ENCODE results near the gene KCNIP2.
A peak's percentile ranks its signal among the peaks of the same experiment; 100 is the strongest.

Gene KCNIP2

GRCh38 chr10:101816376-101816775 lies 27.2 kb downstream of the KCNIP2 start:
- peaks cover 84% of the 10 kb centered on the region for H3K79me2 ChIP-seq (ENCODE audit: low read length)
- H3K4me2 ChIP-seq (ENCODE audit: low read depth, low read length) = peak overlapping the region; percentile 92
- peaks cover 11% of the 10 kb centered on the region for H3F3A ChIP-seq (ENCODE audit: insufficient read depth, low read length)
- H3K4me3 ChIP-seq (ENCODE audit: low read length) = peak overlapping the region; percentile 82
- peaks cover 3% of the 10 kb centered on the region; the same call in 1 of the 2 replicates for H3K36me3 ChIP-seq (replicated peaks; ENCODE audit: insufficient read depth, low read length)
- H3K9me2 ChIP-seq (replicated peaks; ENCODE audit: insufficient read depth, low read length) = no peaks in the 10 kb centered on the region
- TF ChIP-seq EZH2 (optimal IDR thresholded peaks at IDR 0.05; ENCODE audit: low read depth, low read length) = no peak
- no peak for TF ChIP-seq EZH2phosphoT487 (IDR thresholded peaks at IDR 0.05; ENCODE audit: low read length)
- TF ChIP-seq, protein P1, sequence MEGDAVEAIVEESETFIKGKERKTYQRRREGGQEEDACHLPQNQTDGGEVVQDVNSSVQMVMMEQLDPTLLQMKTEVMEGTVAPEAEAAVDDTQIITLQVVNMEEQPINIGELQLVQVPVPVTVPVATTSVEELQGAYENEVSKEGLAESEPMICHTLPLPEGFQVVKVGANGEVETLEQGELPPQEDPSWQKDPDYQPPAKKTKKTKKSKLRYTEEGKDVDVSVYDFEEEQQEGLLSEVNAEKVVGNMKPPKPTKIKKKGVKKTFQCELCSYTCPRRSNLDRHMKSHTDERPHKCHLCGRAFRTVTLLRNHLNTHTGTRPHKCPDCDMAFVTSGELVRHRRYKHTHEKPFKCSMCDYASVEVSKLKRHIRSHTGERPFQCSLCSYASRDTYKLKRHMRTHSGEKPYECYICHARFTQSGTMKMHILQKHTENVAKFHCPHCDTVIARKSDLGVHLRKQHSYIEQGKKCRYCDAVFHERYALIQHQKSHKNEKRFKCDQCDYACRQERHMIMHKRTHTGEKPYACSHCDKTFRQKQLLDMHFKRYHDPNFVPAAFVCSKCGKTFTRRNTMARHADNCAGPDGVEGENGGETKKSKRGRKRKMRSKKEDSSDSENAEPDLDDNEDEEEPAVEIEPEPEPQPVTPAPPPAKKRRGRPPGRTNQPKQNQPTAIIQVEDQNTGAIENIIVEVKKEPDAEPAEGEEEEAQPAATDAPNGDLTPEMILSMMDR (IDR thresholded peaks at IDR 0.05; ENCODE audit: low read length) = no peak
- peak overlapping the region; percentile 96 for H3K9ac ChIP-seq (ENCODE audit: low read length)
- H3K27ac ChIP-seq (ENCODE audit: low read length) = peak overlapping the region; percentile 80; the same call in 1 of the 2 replicates
- H2AFZ ChIP-seq (ENCODE audit: low read length) = no peak overlapping the region
- H3K27me3 ChIP-seq (replicated peaks; ENCODE audit: insufficient read depth, low read length) = no peaks in the 10 kb centered on the region
- H4K20me1 ChIP-seq (ENCODE audit: insufficient read depth, low read length) = peaks cover 51% of the 10 kb centered on the region
- peaks cover 17% of the 10 kb centered on the region for H3K4me1 ChIP-seq (ENCODE audit: low read length)
- H3K9me3 ChIP-seq (replicated peaks; ENCODE audit: insufficient read depth, low read length) = no peaks in the 10 kb centered on the region
- DNase-seq = no peak

DNA sequence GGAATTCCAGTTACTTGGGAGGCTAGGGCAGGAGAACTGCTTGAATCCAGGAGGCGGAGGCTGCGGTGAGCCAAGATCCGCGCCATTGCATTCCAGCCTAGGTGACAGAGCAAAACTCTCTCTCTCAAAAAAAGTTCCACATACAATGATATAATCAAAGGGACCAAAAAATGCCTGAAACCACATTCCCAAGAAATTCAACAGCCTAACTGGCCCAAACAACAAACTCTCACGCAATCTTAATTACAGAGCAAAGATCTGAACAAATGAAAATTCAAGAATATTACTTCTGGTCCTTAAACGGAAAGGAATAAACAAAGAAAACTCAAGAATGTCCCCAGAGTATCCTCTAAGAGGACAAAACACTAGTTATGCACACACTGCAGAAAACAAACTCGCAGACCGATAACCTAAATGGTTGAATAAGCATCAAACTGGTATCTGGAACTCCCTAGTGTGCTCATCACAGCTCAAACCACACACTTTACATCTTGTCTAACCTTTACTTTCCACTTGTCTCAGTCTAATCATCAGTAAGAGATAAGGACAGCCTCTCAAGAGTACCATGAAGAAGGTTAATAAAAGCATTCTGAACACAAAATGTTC lies 29.0 kb downstream of the KCNIP2 start:
- peaks cover 17% of the 10 kb centered on the region for H3K4me1 ChIP-seq (ENCODE audit: low read length)
- no peaks in the 10 kb centered on the region for H3K9me2 ChIP-seq (replicated peaks; ENCODE audit: insufficient read depth, low read length)
- H3K4me2 ChIP-seq (ENCODE audit: low read depth, low read length) = peak overlapping the region; percentile 92
- no peak overlapping the region for H2AFZ ChIP-seq (ENCODE audit: low read length)
- H3K36me3 ChIP-seq (replicated peaks; ENCODE audit: insufficient read depth, low read length) = peaks cover 3% of the 10 kb centered on the region; the same call in 1 of the 2 replicates
- H3K4me3 ChIP-seq (ENCODE audit: low read length) = peak overlapping the region; percentile 82
- peak overlapping the region; percentile 96; the same call in 1 of the 2 replicates for H3K9ac ChIP-seq (ENCODE audit: low read length)
- peaks cover 95% of the 10 kb centered on the region for H3K79me2 ChIP-seq (ENCODE audit: low read length)
- TF ChIP-seq EZH2phosphoT487 (IDR thresholded peaks at IDR 0.05; ENCODE audit: low read length) (no peak), EZH2 (optimal IDR thresholded peaks at IDR 0.05; ENCODE audit: low read depth, low read length) (no peak)
- TF ChIP-seq, protein P1 (IDR thresholded peaks at IDR 0.05; ENCODE audit: low read length) = no peak
- H3K27ac ChIP-seq (ENCODE audit: low read length) = peak overlapping the region; percentile 80; the same call in 1 of the 2 replicates
- H3K9me3 ChIP-seq (replicated peaks; ENCODE audit: insufficient read depth, low read length) = no peaks in the 10 kb centered on the region
- no peaks in the 10 kb centered on the region for H3K27me3 ChIP-seq (replicated peaks; ENCODE audit: insufficient read depth, low read length)
- peak; percentile 38 for DNase-seq
- peaks cover 59% of the 10 kb centered on the region for H4K20me1 ChIP-seq (ENCODE audit: insufficient read depth, low read length)
- H3F3A ChIP-seq (ENCODE audit: insufficient read depth, low read length) = peaks cover 11% of the 10 kb centered on the region

- peaks cover 12% of the 10 kb centered on the region; the same call in 1 of the 2 replicates for H3K4me1 ChIP-seq (ENCODE audit: low read length)
- H3K9me3 ChIP-seq (replicated peaks; ENCODE audit: insufficient read depth, low read length) = no peaks in the 10 kb centered on the region
- no peak overlapping the region for H3K4me3 ChIP-seq (ENCODE audit: low read length)
- H3K27ac ChIP-seq (ENCODE audit: low read length) = no peak overlapping the region
- no peak overlapping the region for H2AFZ ChIP-seq (ENCODE audit: low read length)
- H3K27me3 ChIP-seq (replicated peaks; ENCODE audit: insufficient read depth, low read length) = no peaks in the 10 kb centered on the region
- H3K9me2 ChIP-seq (replicated peaks; ENCODE audit: insufficient read depth, low read length) = no peaks in the 10 kb centered on the region
- peaks cover 7% of the 10 kb centered on the region; the same call in 1 of the 2 replicates for H3K36me3 ChIP-seq (replicated peaks; ENCODE audit: insufficient read depth, low read length)
- DNase-seq = no peak
- H3K9ac ChIP-seq (ENCODE audit: low read length) = no peak overlapping the region
- H4K20me1 ChIP-seq (ENCODE audit: insufficient read depth, low read length) = peaks cover 59% of the 10 kb centered on the region
- H3K79me2 ChIP-seq (ENCODE audit: low read length) = peaks cover 100% of the 10 kb centered on the region
- no peak overlapping the region for H3K4me2 ChIP-seq (ENCODE audit: low read depth, low read length)
- H3F3A ChIP-seq (ENCODE audit: insufficient read depth, low read length) = peaks cover 11% of the 10 kb centered on the region
- TF ChIP-seq EZH2 (optimal IDR thresholded peaks at IDR 0.05; ENCODE audit: low read depth, low read length) = no peak
- TF ChIP-seq EZH2phosphoT487 (IDR thresholded peaks at IDR 0.05; ENCODE audit: low read length) = no peak
- TF ChIP-seq, protein P1 (IDR thresholded peaks at IDR 0.05; ENCODE audit: low read length) = no peak
Observed at GRCh38 chr10:101812606-101813005, 31.0 kb downstream of the KCNIP2 start.

Measured in MM.1S (cell line).